GM19099 (cell line): ENCODE results near the gene CHRM2.

Source experiments
- POLR2A ChIP-seq: IDR thresholded peaks from 3 replicates; pipeline ENCODE4 v1.6.1; 2011; ENCODE audit warnings: low read depth; ENCODE audit not compliant: insufficient read length; ENCODE audit errors: extremely low read depth

The CHRM2 gene

GRCh38 chr7:136938476-136938875, 70.0 kb downstream of the CHRM2 start:
- TF ChIP-seq POLR2A = no peak

GRCh38 chr7:136940122-136940521, 71.7 kb downstream of the CHRM2 start:
- TF ChIP-seq POLR2A = no peak

DNA sequence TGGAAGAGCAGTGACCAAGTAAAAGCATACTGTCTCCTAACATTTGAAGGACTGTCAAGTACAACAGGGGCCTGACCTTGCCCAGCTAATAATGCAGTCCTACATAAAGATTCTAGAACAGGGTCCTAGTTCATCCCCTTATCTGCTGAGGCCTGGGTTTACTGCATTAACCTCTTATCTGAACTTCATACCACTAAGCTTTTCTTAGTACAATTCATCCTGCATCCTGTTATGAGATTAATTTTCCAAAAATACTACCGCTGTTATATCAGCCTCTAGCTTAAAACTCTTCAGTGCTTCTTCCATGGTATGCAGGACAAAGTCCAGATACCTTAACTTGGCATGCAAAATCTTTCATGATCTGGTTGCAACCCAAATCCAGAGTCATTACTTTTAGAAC, 72.5 kb downstream of the CHRM2 start:
- no peak for TF ChIP-seq POLR2A

GRCh38 chr7:136941816-136942215, 73.4 kb downstream of the CHRM2 start:
- TF ChIP-seq POLR2A = no peak

DNA sequence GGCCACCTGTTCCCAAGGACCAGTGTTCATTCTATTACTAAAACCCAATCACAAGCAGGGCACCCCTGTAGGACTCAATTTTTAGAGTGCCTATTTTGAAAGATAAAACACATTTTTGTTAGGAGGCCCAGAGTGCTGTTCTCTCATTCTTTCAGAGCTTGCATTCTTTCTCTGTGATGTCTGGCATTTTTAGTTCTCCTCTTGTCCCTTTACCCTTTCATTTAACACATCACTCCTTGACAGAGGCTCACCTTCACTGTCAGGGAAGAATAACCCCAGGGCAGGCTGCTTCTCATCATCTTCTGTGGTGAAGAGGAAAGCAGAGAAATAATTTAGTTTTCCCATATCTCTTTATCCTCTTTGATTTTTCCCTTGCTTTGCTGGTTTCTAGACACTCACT, 73.9 kb downstream of the CHRM2 start:
- TF ChIP-seq POLR2A = no peak

DNA sequence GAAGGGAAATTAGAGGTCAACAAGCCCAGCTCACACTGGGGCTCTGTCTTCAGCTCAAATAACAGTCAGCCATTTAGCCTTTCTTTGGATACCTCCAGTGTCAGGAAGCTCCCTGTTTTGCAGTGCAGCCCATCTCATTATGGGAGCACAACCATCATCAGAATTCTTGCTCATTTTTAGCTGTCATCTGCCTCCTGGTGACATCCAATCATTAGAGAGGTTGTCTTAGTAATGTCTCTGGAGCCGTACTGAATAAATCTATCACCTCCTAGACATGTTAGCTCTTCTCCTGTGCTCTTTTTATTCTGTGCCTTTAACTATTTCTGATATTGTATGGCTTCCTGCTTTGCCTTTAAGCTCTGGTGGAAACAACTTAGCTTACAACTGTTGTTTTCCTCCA, 74.5 kb downstream of the CHRM2 start:
- no peak for TF ChIP-seq POLR2A

GRCh38 chr7:136947347-136947746, 78.9 kb downstream of the CHRM2 start:
- TF ChIP-seq POLR2A = no peak

GRCh38 chr7:136950331-136950730, 81.9 kb downstream of the CHRM2 start:
- TF ChIP-seq POLR2A = no peak

GRCh38 chr7:136953386-136953785, 84.9 kb downstream of the CHRM2 start:
- no peak for TF ChIP-seq POLR2A

DNA sequence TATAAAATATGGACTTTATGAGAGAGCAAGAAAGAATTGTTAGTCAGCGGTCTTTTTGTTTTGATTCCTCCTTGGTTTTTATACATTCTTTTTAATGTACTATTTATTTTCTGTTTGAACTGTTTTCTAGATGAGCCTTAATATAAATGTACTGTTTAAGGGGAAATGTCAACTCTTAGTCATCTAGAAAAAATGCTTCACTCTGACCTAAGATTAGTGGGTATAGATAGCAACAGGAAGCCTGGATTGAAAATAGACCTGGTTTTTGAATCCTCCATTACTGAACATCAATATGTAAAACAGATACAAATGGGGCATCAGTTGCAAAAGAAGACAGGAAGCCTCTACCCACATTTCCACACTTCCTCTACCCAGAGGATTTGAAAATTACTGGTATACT, 87.8 kb downstream of the CHRM2 start:
- no peak for TF ChIP-seq POLR2A

DNA sequence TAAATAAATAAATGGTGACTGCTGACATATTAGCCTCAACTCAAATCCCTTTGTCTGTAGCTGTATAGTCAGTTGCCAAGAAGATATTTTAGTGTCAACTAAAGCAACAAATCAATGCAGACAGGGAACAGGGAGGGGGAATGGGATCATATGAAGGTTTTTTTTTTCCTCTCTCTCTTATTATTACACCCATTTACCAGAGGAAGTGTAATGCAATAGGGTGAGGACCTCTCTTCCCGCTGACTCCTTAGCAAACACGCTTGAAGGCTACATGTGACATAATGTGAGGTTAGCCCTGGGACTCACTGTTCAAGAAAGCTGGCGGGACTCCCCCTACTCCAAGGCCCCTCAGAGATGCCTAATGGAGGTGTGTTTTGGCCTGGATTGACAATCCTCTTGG, 88.2 kb downstream of the CHRM2 start:
- TF ChIP-seq POLR2A = no peak

DNA sequence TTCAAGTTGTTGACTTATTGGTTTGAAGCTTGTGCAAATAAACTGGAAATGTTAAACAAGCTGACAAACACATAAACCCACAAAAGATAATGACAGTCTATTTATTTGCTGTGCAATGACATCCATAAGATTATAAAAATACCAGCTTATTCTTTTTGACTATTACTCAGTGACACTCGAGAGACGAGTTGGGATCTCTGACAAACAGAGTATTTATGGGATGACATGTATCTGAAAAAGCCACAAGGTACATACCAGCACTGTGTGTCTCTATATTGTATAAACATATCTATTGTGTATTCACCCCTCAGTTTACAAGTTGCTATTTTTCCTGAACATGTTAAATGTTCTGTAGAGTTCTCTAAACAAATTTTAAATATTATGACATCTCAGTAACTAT, 88.9 kb downstream of the CHRM2 start:
- TF ChIP-seq POLR2A = no peak

GRCh38 chr7:136958016-136958415, 89.6 kb downstream of the CHRM2 start:
- no peak for TF ChIP-seq POLR2A

DNA sequence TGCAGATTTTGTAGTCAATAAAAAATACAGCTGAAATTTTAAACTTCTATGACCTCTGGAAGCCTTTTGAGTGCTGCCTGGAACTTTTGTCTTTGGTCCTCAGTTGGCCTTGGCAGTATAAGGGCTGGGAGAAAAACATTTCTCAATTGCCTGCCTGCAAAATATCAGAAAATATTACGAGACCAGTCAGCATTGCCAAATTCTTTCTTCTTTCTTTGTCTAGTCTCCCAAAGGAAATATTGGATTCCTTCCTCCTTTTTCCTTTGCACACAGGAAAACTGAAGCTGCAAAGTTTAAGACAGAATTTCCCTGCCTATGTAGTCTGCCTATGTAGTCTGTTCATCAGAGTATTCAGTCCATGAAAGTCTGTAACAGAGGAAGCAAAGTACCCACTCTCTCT, 95.9 kb downstream of the CHRM2 start:
- TF ChIP-seq POLR2A = no peak

DNA sequence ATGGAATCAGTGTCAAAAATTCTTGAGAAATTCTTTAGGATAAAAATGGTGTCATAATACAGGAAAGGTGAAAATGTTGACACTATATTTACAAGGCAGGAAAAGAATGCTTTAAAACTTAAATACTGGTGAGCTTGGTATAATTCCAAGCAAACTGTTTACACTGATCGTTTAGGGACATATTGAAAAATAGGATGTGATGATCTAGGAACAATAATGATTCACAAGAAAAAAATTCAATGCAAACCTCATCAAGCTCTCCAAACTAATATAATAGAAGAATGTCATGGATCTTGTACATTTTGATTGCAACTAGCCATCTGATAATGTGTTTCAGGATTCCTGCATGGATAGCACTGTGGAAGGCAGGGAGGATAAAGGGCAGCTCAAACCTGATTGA, 98.4 kb downstream of the CHRM2 start:
- TF ChIP-seq POLR2A = no peak

- TF ChIP-seq POLR2A = no peak
Measured at GRCh38 chr7:136969761-136970160, 101.3 kb downstream of the CHRM2 start.

DNA sequence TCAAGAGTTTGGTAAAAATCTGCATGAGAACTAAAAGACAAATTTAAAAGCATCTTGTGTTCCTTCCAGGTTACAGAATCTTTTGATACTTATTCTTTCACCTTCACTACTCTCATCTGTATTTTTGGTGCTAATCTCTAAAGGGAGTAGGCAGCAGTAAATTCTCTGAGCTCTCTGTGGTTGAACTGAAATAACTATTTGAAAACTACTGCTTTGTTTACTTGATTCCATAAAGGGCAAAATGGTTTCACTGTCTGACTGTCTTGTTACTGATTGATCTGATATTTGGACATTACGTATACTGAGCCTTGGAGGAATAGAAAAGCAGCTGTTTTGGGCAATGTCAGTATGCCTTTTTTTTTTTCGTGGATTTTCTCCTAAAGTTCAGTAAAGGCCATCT, 103.3 kb downstream of the CHRM2 start:
- TF ChIP-seq POLR2A = no peak
